ENCODE data around the gene RNASE1.

- no peak for TF ChIP-seq CTCF (conservative IDR thresholded peaks at IDR 0.05; ENCODE audit: low read depth, low read length)
- no peak for TF ChIP-seq EZH2phosphoT487 (IDR thresholded peaks at IDR 0.05; ENCODE audit: borderline replicate concordance, low read length)
These were observed 12.1 kb downstream of the RNASE1 start for GRCh38 chr14:20790464-20791116.
